HepG2 (cell line): ENCODE data around the gene IL17D. TPM values are rescaled to one million over a fixed set of nuclear protein-coding genes. Genes with fewer than 3 reads are reported as not detected.

Source experiments
- ATAC-seq: fragments of 200-7000 bp; cut with Tn5 transposase; 3 replicates; pipeline ENCODE4 v1.9.1; 2020; ENCODE audit warnings: mild to moderate bottlenecking, moderate library complexity
- BruUV-seq: library from RNA; stranded (reverse); fragments of 400-500 nt; replicated peaks from 2 replicates; lab custom pipeline; 2021; lab: Mats Ljungman, UMichigan
- CTCF ChIA-PET: fragments of 300-600 bp; formaldehyde crosslinking; extraction: SDS; loops from one replicate; lab custom pipeline; 2021; ENCODE audit warnings: low total read pairs, inconsistent platforms, low intra/inter-chr PET ratio; lab: Yijun Ruan, JAX
- POLR2A ChIA-PET: fragments of 350-600 bp; sonication (Branson Sonifier 250); formaldehyde crosslinking; loops from one replicate; lab custom pipeline; 2020; ENCODE audit warnings: antibody characterized with exemption, inconsistent platforms; lab: Yijun Ruan, JAX
- DNase-seq: peaks from one replicate; pipeline ENCODE4 v3.0.0-alpha.2; 2015; ENCODE audit warnings: low spot score
- FAIRE-seq: peaks from 3 replicates; lab custom pipeline; 2011; peaks lifted over from hg19 to GRCh38; lab: Jason Lieb, UNC
- H2AFZ ChIP-seq: one replicate; pipeline ENCODE4 v1.6.1; 2011; ENCODE audit warnings: low read length, inconsistent platforms
- H3K27ac ChIP-seq: fragments of 300-600 bp; 3 replicates; pipeline ENCODE4 v1.8.0; 2011; ENCODE audit warnings: mixed run types, mild to moderate bottlenecking, mixed read lengths, low read length, inconsistent platforms; ENCODE audit not compliant: insufficient read depth; ENCODE audit errors: extremely low read length
- H3K27me3 ChIP-seq, 2 experiments: fragments of 200-600 bp in 1 of 2; 2 replicates in 1 of 2; 3 replicates in 1 of 2; pipeline versions ENCODE4 v1.6.0 to v1.8.0; 2011; ENCODE audit warnings: low read length in 2 of 2, mild to moderate bottlenecking in 2 of 2, moderate library complexity in 2 of 2, inconsistent platforms in 1 of 2; ENCODE audit not compliant: insufficient read depth in 2 of 2, control insufficient read depth in 1 of 2
- H3K36me3 ChIP-seq, 2 experiments: fragments of 200-600 bp in 1 of 2; replicated peaks in 1 of 2; 2 replicates in 1 of 2; 3 replicates in 1 of 2; pipeline versions ENCODE4 v1.5.1 to v1.8.0; 2011; ENCODE audit warnings: low read length in 2 of 2, inconsistent platforms in 1 of 2; ENCODE audit not compliant: insufficient read depth in 2 of 2, control insufficient read depth in 1 of 2
- H3K4me1 ChIP-seq: 2 replicates; pipeline ENCODE4 v1.5.1; 2012; ENCODE audit warnings: low read length, inconsistent platforms; ENCODE audit not compliant: insufficient read depth
- H3K4me2 ChIP-seq: 2 replicates; pipeline ENCODE4 v1.6.0; 2011; ENCODE audit warnings: low read depth, low read length, inconsistent platforms
- H3K4me3 ChIP-seq, 3 experiments: fragments of 200-600 bp in 1 of 3; sonication (generic), shearing (Covaris generic) in 1 of 3; replicated peaks in 1 of 3; 2 replicates each; pipeline ENCODE4 v1.5.1; 2011 to 2016; ENCODE audit warnings: low read length in 3 of 3, inconsistent platforms in 2 of 3, low read depth in 2 of 3, mild to moderate bottlenecking in 2 of 3, control low read depth in 1 of 3, mixed read lengths in 1 of 3; ENCODE audit not compliant: insufficient read depth in 1 of 3
- H3K79me2 ChIP-seq: one replicate; pipeline ENCODE4 v1.6.1; 2011; ENCODE audit warnings: low read length, inconsistent platforms; ENCODE audit not compliant: insufficient read depth
- H3K9ac ChIP-seq: 2 replicates; pipeline ENCODE4 v1.6.0; 2011; ENCODE audit warnings: mild to moderate bottlenecking, low read depth, low read length, inconsistent platforms; ENCODE audit not compliant: insufficient read depth
- H3K9me3 ChIP-seq: 2 replicates; pipeline ENCODE4 v1.5.1; 2012; ENCODE audit warnings: mild to moderate bottlenecking, low read length
- H4K20me1 ChIP-seq: 2 replicates; pipeline ENCODE4 v1.6.0; 2011; ENCODE audit warnings: inconsistent platforms, mild to moderate bottlenecking, low read length, moderate library complexity; ENCODE audit not compliant: insufficient read depth
- ATF7-NPFF ChIP-seq: sonication (generic); formaldehyde crosslinking; IDR thresholded peaks from 2 replicates; pipeline ENCODE4 v1.8.1; 2023; ENCODE audit warnings: mild to moderate bottlenecking, low read depth, missing genetic modification reagents, moderate library complexity
- CEBPB ChIP-seq: IDR thresholded peaks from 2 replicates; pipeline ENCODE4 v1.6.1; 2011; ENCODE audit warnings: low read depth, low read length, improper control_type of control experiment, borderline replicate concordance
- IKZF1 ChIP-seq: fragments of 450-650 bp; IDR thresholded peaks from 2 replicates; pipeline ENCODE4 v1.7.1; 2016
- IKZF4 ChIP-seq: sonication (generic); formaldehyde crosslinking; IDR thresholded peaks from 2 replicates; pipeline ENCODE4 v1.5.1; 2020; ENCODE audit warnings: borderline replicate concordance, mild to moderate bottlenecking, low read depth, missing genetic modification reagents; ENCODE audit errors: not compliant biosample characterization
- MAFF ChIP-seq: IDR thresholded peaks from 2 replicates; pipeline ENCODE4 v1.6.1; 2011; ENCODE audit warnings: low read depth, low read length, improper control_type of control experiment
- MTF1 ChIP-seq: sonication (generic); formaldehyde crosslinking; IDR thresholded peaks from 2 replicates; pipeline ENCODE4 v1.5.0; 2020; ENCODE audit warnings: missing genetic modification reagents
- NCOA5 ChIP-seq: sonication (generic); formaldehyde crosslinking; IDR thresholded peaks from 2 replicates; pipeline ENCODE4 v1.4.0; 2020; ENCODE audit warnings: missing genetic modification reagents
- NFE2 ChIP-seq: sonication (generic); formaldehyde crosslinking; IDR thresholded peaks from 2 replicates; pipeline ENCODE4 v1.4.0; 2020; ENCODE audit warnings: missing genetic modification reagents
- ONECUT2 ChIP-seq: sonication (generic); formaldehyde crosslinking; IDR thresholded peaks from 2 replicates; pipeline ENCODE4 v1.4.0; 2020; ENCODE audit warnings: missing genetic modification reagents
- TEAD2 ChIP-seq: sonication (generic); formaldehyde crosslinking; IDR thresholded peaks from 2 replicates; pipeline ENCODE4 v1.9.0; 2021; ENCODE audit warnings: missing genetic modification reagents
- YY1 ChIP-seq: IDR thresholded peaks from 2 replicates; pipeline ENCODE4 v1.6.1; 2011; ENCODE audit warnings: low read length, low read depth, moderate library complexity, mild to moderate bottlenecking; ENCODE audit not compliant: insufficient read depth, insufficient replicate concordance
- ZFP36L1 ChIP-seq: sonication (generic); formaldehyde crosslinking; IDR thresholded peaks from 2 replicates; pipeline ENCODE4 v1.8.0; 2022; ENCODE audit warnings: mild to moderate bottlenecking, missing genetic modification reagents, moderate library complexity
- ZKSCAN5 ChIP-seq: sonication (generic); formaldehyde crosslinking; IDR thresholded peaks from 2 replicates; pipeline ENCODE4 v1.5.1; 2020; ENCODE audit warnings: mild to moderate bottlenecking, missing genetic modification reagents
- ZNF274 ChIP-seq: sonication (generic); formaldehyde crosslinking; IDR thresholded peaks from 2 replicates; pipeline ENCODE4 v1.5.1; 2020; ENCODE audit warnings: mild to moderate bottlenecking, missing genetic modification reagents
- ZNF3 ChIP-seq: IDR thresholded peaks from 2 replicates; pipeline ENCODE4 v1.7.0; 2017; ENCODE audit warnings: inconsistent platforms
- ZNF670 ChIP-seq: sonication (generic); formaldehyde crosslinking; IDR thresholded peaks from 2 replicates; pipeline ENCODE4 v1.8.0; 2022; ENCODE audit warnings: mild to moderate bottlenecking, missing genetic modification reagents, borderline replicate concordance
- WGBS: methylation state at CpG from one replicate; pipeline ENCODE4 v1.1.6; 2017; ENCODE audit warnings: low lambda C conversion rate; 5-methylcytosine and 5-hydroxymethylcytosine counted together
- in situ Hi-C: cut with HindIII; loops from 2 replicates; pipeline ENCODE4 v1.10.0; 2017; ENCODE audit warnings: low pct_unique_long_range_greater_than_20kb; ENCODE audit not compliant: extremely low pct_ligation_motif_present
- intact Hi-C: fragments of 100-400 bp; cut with micrococcal nuclease; formaldehyde crosslinking; loops from one replicate; pipeline ENCODE4 v1.10.0; 2022; ENCODE audit not compliant: unreplicated experiment
- polyA plus RNA-seq, 8 experiments: library from polyadenylated mRNA; depleted of rRNA in 3 of 8; stranded (reverse) in 7 of 8; unstranded in 1 of 8; fragments of >200 nt; fragmentation: Illumina TruSeq in 4 of 8; extraction: Trizol in 4 of 8; gene quantifications; 2 replicates each; pipeline versions ENCODE4 v1.2.1 to v1.2.3, GENCODE V29; 2011 to 2016; ENCODE audit warnings: low read depth in 4 of 8, missing spikeins in 1 of 8, mixed read lengths in 1 of 8; ENCODE audit not compliant: insufficient read depth in 1 of 8
- total RNA-seq, 5 experiments: library from RNA; depleted of rRNA; stranded (reverse); fragments of >200 nt; fragmentation: Illumina TruSeq; extraction: Trizol; gene quantifications; 2 replicates each; pipeline ENCODE4 v1.2.3, GENCODE V29; 2016; ENCODE audit warnings: low read depth in 1 of 5
- TF ChIP-seq, protein P1 (sequence below): fragments of 450-650 bp; IDR thresholded peaks from 2 replicates; pipeline ENCODE4 v1.6.1; 2016
- TF ChIP-seq, protein P2 (sequence below): sonication (generic); formaldehyde crosslinking; IDR thresholded peaks from 2 replicates; pipeline ENCODE4 v1.8.0; 2022; ENCODE audit warnings: missing genetic modification reagents, low read depth, mild to moderate bottlenecking, borderline replicate concordance

Gene IL17D
- total and polyA plus RNA-seq, 2 of the 13 experiments (the other 11 are each of a cell fraction or from before 2014, with no cell fraction given) = 1.1 to 2.2 TPM

DNA sequence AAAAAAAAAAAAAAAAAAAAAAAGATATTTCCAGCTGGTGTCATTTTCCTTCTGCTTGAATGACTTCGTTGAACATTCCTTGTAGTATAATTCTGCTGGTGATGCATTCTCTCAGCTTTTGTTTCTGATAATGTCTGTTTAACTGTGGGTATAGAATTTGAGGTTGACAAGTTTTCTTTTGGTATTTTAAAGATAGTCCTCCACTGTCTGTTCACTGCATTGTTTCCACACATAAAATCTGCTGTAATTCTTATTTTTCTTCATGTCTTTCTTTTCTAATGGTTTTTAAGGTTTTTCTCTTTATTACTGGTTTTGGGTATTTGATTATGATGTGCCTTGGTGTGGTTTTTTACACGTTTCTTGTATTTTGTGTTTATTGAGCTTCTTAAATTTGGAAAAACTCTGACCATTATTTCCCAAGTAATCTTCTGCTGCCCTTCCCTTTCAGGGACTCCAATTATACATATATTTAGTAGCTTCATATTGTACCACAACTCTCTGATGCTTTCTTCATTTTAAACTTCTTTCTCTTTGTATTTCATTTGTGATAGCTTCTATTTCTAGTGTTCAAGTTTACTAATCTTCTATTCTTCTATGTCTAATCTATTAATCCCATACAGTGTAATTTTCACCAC is 63.9 kb downstream of the IL17D start:
- Histone ChIP-seq H4K20me1 (no peaks in the 10 kb centered on the region), H3K9me3 (no peaks in the 10 kb centered on the region; the same call in 1 of the 2 replicates), H3K4me1 (peaks cover 36% of the 10 kb centered on the region), H2AFZ (no peak overlapping the region), H3K27me3 (no peaks in the 10 kb centered on the region), H3K4me2 (no peak overlapping the region), H3K27ac (no peak overlapping the region), H3K36me3 (no peaks in the 10 kb centered on the region)
- in situ Hi-C loops (no loop called here), intact Hi-C loops (no loop called here)
- BruUV-seq = no TSS peak
- WGBS = 95% methylated on average over 2 of the region's 2 CpGs
- TF ChIP-seq IKZF4 (CRISPR knock-in tag) (no peak), NCOA5 (CRISPR knock-in tag) (no peak), YY1 (no peak), CEBPB (no peak), MTF1 (no peak), ZNF3 (CRISPR knock-in tag) (no peak), ZNF274 (CRISPR knock-in tag) (no peak), ZFP36L1 (no peak), ONECUT2 (no peak), ATF7-NPFF (CRISPR knock-in tag) (no peak), IKZF1 (no peak), ZKSCAN5 (CRISPR knock-in tag) (no peak), NFE2 (no peak), MAFF (no peak), TEAD2 (CRISPR knock-in tag) (no peak), ZNF670 (CRISPR knock-in tag) (no peak)
- TF ChIP-seq, protein P1, sequence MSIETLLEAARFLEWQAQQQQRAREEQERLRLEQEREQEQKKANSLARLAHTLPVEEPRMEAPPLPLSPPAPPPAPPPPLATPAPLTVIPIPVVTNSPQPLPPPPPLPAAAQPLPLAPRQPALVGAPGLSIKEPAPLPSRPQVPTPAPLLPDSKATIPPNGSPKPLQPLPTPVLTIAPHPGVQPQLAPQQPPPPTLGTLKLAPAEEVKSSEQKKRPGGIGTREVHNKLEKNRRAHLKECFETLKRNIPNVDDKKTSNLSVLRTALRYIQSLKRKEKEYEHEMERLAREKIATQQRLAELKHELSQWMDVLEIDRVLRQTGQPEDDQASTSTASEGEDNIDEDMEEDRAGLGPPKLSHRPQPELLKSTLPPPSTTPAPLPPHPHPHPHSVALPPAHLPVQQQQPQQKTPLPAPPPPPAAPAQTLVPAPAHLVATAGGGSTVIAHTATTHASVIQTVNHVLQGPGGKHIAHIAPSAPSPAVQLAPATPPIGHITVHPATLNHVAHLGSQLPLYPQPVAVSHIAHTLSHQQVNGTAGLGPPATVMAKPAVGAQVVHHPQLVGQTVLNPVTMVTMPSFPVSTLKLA = no peak
- TF ChIP-seq, protein P2, sequence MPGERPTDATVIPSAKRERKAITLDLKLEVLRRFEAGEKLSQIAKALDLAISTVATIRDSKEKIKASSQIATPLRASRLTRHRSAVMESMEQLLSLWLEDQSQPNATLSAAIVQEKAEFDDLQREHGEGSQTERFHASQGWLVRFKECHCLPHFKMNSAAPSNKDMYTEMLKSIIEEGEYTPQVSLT (CRISPR knock-in tag) = no peak
- TF ChIP-seq, all 625 proteins: peak for 0
- ChIA-PET CTCF (no interaction called here), POLR2A (no interaction called here)
- DNase-seq (no peak), ATAC-seq (no peak), FAIRE-seq (no peak)
- peaks cover 3% of the 10 kb centered on the region for H3K79me2 ChIP-seq
- H3K9ac ChIP-seq = no peak overlapping the region
- H3K4me3 ChIP-seq = no peak overlapping the region
